ENCODE results near the gene SELENOF.

SELENOF gene

DNA sequence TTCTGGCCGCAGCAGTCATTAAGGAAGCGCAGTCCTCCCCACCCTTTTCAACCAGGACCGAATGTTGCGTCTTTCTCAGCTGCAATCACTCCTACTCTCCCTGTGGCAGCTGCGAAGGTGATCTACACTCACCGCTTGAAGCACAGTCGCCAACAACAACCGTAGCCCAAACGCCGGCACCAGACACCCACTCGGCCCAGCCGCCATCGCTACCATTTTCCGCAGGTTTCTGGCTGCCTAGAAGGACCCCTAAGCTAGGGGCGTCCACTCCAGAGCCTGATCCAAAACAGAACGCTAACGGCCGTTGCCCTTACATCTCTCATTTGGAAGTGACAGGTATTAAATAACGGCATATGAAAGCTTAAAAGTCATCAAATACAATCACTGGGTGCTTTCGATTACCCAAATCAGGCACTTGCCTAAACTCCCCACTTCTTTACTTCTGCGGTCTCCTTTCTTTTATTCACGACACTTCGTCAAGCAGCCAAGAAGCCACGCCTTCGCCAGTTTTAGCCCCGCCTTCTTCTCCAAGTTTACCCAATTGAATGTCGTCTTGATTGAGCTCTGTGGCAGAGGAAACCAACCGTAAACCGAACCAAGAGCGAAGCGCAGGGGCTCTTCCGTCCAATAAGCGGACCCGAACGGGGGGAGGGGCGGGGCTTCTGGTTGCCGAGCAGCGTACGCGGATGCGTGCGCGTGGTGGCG lies at the start of gene SELENOF:
SELENOF (minus strand) TSS at position 231 of the 705 bp plus-strand sequence; CDS start at position 216, 15 bp downstream.
- DNase-seq (ENCODE audit: low read depth), result peak; percentile 99

DNA sequence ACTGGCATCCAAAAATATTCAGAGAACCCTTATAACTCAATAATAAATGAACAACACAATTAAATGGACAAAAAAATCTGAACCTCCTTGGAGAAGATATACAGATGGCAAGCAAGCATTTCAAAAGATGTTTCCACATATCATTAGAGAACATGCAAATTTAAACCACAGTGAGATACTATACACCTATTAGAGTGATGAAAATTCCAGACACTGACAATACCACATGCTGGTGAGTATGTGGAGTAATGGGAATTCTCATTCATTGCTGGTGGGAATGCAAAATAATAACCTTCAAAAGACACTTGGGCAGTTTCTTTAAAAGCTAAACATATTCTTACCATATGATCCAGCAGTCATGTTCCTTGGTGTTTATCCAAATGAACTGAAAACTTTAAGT lies 46.6 kb upstream of the SELENOF start:
- DNase-seq (ENCODE audit: low read depth), result no peak

GRCh38 chr1:86957221-86957620 lies 43.3 kb upstream of the SELENOF start:
- no peak for DNase-seq (ENCODE audit: low read depth)

DNA sequence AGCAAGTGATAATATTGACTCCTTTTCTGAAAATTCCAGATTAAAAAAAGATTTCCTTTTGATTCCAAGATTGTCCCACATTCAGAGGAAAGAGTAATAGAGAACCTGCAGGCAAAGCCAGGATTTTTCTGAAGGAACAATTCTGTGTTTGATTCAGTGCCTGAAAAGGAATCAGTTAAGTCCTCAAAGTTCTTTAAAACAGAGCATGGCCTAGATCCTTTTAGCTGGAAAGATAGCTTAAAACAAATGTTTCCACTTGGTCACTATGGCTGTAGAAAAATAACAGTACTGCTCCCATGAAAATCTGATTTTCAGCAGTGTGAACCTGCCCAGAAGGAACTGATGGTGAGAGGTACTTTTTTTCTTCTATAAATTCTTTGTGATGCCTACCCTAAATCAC lies 42.3 kb upstream of the SELENOF start:
- DNase-seq (ENCODE audit: low read depth), result no peak

GRCh38 chr1:86955678-86956077 lies 41.8 kb upstream of the SELENOF start:
- DNase-seq (ENCODE audit: low read depth), result no peak

DNA sequence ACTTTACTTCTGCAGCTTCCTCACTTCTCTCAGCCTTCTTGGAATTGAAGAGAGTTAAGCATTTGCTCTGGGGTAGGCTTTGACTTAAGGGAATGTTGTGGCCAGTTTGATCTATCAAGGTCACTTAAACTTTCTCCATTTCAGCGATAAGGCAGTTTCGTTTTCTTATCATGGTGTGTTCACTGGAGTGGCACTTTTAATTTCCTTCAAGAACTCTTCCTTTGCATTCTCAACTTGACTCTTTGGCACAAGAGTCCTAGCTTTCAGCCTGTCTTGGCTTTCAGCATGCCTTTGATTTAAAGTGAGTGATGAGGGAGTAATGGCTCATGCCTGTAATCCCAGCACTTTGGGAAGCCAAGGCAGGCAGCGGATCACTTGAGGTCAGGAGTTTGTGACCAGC lies 39.2 kb upstream of the SELENOF start:
- peak; percentile 15 for DNase-seq (ENCODE audit: low read depth)

DNA sequence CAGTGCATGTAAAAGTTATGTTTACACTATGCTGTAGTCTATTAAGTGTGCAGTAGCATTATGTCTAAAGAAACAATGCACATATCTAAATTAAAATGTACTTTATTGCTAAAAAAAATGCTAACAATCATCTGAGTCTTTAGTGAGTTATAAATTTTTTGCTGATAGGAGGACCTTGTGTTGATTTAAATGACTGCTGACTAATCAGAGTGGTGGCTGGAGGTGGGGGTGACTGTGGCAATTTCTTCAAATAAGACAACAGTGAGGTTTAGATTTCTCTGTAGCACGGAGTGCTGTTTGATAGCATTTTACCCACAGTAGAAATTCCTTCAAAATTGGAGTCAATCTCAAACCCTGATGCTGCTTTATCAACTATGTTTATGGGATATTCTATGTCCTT lies 37.5 kb upstream of the SELENOF start:
- DNase-seq (ENCODE audit: low read depth), result no peak

DNA sequence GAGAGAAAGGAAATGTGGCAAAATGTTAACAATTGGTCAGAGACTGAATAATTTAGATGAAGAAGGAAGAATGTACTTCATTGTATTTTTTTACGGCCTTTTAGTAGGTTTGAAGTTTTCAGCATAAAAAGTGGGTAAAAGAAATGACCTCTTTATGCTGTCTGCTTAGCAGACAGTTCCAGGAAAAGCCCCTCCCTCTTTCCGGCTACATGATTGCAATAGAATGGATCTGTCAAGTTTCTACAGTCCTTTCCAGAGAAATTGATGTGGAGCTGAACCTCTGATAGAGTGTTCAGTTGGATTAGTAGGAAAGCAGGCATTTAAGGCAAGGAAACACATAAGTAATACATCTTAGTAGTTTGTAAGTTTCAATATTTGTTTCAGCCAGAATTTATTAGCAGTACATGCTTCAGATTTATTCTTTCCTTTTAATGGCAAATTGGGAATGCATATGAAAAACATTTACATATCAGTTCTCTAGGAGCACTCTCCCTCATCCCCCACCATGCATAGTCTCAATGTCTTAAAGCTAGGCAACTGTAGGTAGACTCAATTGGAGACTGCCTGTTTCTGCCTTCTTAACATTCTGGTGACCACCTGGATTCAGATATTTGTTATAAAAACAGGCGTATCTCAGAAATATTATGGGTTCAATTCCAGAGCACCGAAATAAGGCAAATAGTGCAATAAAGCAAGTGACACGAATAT lies 36.9 kb upstream of the SELENOF start:
- no peak for DNase-seq (ENCODE audit: low read depth)

DNA sequence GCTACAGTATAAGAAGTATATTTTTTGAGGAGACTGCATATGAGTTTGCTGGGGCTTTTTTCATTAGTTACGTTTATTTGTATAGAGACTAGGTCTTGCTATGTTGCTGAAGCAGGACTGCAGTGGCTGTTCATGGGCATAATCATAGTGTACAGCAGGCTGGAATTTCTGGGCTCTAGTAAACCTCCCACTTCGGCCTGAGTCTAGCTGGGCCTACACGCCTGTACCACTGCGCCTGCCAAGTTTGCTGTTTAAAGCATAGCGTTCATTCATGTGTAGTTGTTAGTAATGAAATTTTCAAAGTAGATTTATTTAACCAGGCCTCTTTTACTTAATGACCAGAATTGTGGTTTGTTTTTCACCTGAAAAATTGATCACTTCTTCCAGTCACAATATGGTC lies 34.3 kb upstream of the SELENOF start:
- DNase-seq (ENCODE audit: low read depth), result no peak

DNA sequence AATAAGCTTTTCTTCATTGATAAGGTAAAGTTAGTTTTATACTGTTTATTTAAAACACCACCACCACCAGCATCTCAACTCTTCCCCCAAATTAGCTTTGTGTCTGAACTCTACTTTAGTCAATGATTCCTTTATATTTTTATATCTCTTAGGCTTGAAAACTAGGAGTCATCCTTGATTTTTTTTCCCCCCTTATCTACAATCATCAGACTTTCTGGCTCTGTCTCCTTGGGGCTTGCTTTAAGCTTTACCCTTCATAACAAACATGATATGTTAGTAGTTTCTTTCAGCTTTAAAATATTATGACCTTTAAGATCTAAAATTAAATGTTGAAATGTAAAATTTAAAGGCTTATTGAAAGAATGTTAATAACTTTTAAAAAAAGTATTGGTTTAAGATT lies 28.8 kb upstream of the SELENOF start:
- no peak for DNase-seq (ENCODE audit: low read depth)

DNA sequence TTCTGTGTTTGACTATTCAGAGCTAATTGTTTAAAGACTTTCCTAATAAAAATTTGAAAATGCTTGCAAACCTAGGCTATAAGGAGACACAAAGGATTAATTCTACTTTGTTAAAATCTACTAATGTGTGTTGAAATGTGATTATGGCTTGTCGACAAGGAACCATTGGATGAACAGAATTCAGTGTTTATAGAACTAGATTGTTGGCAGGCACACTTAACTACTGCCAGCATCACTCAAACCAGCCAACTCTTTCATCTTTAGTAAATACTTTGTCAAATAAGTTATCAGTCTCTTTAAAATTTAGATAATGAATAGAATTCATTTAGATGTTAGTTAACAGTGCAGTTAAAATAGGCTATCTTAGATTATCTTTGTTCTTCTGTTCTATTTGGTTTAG lies 28.1 kb upstream of the SELENOF start:
- DNase-seq (ENCODE audit: low read depth), result no peak

DNA sequence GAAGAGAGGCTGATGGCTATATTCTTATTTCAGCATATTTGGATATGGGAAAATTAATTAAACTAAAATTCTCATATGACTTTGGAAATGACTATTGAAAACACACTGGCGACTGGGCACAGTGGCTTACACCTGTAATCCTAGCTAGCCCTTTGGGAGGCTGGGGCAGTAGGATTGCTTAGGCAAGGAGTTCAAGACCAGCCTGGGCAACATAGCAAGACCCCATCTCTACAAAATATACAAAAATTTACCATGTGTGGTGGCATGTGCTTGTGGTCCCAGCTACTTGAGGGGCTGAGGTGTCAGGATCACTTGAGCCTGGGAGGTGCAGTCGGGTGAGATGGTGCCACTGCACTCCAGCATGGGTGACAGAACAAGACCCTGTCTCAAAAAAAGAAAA lies 26.7 kb upstream of the SELENOF start:
- DNase-seq (ENCODE audit: low read depth), result no peak

DNA sequence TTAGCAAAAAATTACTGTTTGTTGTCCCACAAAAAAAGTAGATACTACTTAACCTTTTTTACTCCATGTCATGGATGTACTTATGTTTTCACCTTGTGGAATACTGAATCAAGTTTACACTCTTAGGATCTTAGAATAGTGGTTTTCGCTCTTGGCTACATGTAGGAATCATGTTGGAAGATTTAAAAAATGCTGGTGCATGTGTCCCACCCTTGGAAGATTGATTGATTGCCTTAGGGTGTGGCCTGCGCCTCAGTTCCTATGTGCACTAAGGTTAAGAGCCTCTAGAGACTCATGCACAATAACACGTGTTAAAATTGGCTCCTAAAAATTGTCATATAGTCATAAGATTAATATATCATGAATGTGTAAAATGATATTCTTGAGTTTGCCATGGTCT lies 25.5 kb upstream of the SELENOF start:
- DNase-seq (ENCODE audit: low read depth), result no peak

DNA sequence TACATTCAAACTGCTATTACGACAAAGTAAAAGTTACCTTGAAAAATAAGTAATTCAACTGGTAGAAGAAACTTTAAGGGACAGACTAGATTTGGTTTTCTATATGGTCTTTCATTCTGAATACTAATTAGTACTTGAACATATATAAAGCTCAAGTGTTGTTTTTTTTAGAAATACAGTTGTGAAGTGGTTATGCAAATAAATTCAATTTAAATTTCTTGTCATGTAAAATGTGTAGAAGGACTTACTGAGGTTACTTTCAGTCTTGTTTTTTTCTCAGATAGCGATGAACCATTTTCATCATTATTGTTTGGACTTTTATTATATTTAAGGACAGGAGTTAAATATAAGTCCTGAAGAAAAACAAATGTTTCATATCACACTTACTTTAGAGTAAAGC lies 24.9 kb upstream of the SELENOF start:
- DNase-seq (ENCODE audit: low read depth), result no peak

DNA sequence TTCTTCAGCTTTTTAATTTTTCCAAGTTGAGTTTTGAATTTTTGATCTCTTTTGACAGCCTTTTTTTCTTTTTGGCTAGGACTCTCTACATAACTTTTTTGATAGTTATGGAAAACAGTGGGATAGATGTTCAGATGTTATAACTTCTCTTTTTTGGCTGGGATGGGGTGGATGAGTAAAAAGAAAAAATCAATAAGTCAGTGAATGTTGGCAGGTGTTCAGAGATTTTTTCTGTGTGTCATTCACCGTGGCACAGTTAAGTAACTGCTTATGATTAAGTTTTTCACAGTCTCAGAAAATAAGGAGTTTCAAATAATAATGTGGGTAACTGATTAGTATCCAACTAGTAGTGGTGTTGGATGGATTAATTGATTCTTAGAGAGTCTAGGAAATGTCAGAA lies 24.5 kb upstream of the SELENOF start:
- DNase-seq (ENCODE audit: low read depth), result no peak

DNA sequence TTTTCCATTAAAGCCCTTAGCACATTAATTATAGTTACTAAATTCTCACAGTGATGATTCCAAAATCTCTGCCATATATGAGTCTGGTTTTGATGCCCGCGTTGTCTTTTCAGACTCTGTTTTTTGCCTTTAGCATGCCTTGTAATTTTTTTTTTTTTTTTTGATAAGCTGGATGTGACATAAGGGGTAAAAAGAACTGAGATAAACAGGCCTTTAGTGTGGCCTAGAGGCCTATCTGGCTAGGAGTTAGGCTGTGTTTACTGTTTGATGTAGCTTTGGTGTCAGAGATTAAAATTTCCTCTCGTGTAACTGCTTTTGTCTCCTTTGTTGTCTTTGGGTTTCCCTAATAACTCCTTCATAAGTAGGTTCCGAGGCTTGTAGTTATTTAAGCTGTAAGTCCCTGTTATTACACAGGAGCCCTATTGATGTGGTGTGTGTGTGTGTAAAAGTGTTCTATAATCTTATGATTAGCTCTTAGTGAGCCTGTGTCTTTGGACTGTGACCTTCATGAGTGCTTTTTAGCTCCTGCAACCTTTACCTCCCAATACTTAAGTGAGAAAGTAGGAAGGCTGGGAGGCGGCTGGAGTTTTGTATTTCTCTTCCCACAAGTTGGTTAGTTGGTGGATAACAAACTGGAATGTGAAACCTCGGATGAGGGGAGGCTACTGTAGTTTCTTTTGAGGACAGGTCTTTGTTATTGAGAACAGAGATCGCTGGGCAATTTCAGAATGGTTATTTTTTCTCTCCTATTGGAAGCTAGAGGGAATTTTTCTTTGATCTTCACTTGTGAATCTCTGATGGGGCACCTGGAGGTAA lies 19.8 kb upstream of the SELENOF start:
- no peak for DNase-seq (ENCODE audit: low read depth)

DNA sequence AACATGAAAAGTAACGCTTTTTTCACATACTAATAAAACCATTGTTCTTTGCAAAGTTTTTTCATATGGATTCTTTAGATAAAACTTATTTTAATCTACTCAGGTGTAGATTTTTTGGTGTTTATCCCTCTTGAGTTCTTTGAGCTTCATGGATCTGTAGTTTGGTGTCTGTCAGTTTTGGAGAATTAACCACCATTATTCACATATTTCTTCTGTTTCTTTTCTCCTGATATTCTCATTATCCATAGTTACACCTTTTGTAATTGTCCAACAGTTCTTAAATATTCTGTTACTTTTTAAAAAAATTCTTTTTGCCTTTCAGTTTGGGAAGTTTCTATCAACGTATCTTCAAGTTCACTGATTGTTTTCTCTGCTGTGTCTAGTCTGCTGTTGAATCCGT lies 19.1 kb upstream of the SELENOF start:
- no peak for DNase-seq (ENCODE audit: low read depth)

GRCh38 chr1:86928819-86929218 lies 14.9 kb upstream of the SELENOF start:
- no peak for DNase-seq (ENCODE audit: low read depth)

- DNase-seq (ENCODE audit: low read depth), result no peak
Observed at GRCh38 chr1:86926883-86927282, 13.0 kb upstream of the SELENOF start.

DNA sequence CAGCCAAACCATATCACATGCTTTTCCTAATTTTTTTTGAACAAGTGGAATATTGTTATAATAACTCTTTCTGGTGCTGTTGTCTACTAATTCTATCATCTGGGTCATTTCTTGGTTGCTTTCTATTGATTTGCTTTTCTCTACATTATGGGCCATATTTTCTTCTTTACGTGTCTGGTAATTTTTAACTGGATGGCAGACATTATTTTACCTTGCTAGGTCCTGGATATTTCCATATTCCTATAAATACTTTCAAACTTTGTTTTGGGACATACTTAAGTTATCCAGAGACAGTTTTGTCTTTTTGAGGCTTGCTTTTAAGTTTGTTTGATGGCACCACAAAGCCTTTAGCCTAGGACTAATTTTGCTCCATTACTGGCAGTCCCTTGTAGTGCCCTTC lies 11.8 kb upstream of the SELENOF start:
- DNase-seq (ENCODE audit: low read depth), result no peak

- no peak for DNase-seq (ENCODE audit: low read depth)
Observed at GRCh38 chr1:86924324-86924960, 10.5 kb upstream of the SELENOF start.

- no peak for DNase-seq (ENCODE audit: low read depth)
Observed at GRCh38 chr1:86922445-86922844, 8.5 kb upstream of the SELENOF start.

GRCh38 chr1:86916752-86917151 lies 2.8 kb upstream of the SELENOF start:
- DNase-seq (ENCODE audit: low read depth), result no peak

All from CMK (cell line).